HuH-7.5 (cell line): ENCODE data around the gene SORCS3.

Experiments
- DNase-seq: peaks from one replicate; pipeline ENCODE4 v3.0.0; 2011; ENCODE audit warnings: low spot score

SORCS3 gene

GRCh38 chr10:105104297-105104696 is 463.2 kb downstream of the SORCS3 start:
- DNase-seq = no peak

- DNase-seq = no peak
These were observed 468.1 kb downstream of the SORCS3 start for GRCh38 chr10:105109164-105109563.

- DNase-seq = no peak
These were observed 471.8 kb downstream of the SORCS3 start for GRCh38 chr10:105112862-105113261.

- DNase-seq = no peak
These were observed 472.6 kb downstream of the SORCS3 start for GRCh38 chr10:105113666-105114065.

DNA sequence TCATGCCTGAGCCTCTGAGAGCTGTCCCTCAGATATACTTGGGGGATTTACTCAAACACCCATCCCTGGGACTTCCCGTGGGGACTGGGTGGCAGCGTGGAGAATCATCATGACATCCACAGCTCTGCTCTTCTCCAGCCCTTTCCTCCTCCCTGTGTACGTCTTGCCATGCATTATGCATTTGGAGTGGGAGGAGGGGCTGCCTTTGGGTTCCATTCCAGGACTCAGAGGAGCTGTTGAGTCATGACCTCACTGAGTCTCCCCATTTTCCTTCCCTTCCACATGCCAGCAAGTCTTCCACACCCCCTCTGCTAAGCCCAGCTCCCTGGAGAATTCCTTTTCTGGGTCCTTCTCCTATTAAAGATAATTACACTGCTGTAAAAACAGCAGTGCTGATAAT is 480.7 kb downstream of the SORCS3 start:
- DNase-seq = no peak

GRCh38 chr10:105128111-105128510 is 487.0 kb downstream of the SORCS3 start:
- DNase-seq = no peak

DNA sequence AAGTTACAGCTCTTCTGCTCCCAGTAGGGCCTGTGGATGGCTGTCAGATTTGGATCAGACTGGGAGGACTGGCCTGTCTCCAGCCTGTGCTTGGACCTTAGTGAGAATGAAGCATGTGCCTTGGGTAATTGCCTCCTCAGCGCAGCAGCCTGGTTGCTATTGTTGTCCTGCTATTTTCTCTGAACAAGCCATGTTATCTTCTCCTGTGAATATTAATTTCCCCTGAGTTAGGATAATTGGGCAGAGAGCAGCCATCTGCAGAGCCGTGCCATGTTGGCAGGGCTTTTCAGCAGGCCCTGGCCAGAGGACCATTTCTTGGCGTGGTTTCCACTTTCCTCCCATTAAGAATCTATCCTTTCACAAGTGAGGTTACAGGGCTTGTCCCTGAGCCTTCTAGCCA is 497.3 kb downstream of the SORCS3 start:
- DNase-seq = no peak

DNA sequence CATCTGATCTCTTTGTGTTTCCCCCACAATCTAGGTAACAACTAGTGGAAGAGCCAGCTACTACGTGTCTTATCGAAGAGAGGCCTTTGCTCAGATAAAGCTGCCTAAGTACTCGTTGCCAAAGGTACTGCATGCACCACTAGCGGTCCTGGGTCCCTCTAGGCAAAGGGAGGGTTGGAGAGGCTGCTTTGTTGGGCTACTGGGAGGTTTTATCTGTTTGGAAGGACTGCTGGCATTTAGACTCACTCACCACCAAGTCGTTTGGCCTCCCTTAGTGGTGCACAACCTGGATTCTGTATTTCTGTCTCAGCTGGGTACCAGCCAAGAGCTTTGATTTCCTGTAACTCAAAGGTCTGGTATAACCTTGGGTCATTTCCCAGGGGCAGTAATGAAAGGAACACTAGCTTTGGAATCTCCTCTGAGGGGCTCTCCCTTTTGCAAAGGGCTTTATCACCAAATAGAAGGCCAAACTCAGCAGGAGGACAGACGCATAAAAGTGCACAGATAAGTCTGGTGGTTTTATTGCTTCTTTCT is 498.3 kb downstream of the SORCS3 start:
- no peak for DNase-seq

DNA sequence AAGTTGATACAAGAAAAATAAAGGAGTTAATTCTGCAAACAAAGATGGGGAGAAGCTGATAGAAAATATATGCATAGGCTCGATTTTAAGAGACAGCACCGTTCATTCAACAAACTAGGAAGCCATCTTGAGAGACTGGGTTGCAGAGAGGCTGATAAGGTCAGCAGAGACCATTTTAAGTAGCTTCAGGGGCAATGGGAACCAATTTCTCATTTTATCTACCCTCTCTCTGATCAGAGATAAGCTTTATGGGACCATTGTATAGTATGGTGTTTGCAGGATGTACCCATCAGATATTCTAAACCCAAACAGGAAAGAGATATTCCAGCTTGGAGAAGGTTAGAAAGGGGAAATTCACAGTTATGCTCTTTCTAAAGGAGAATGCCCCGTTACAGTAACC is 499.5 kb downstream of the SORCS3 start:
- no peak for DNase-seq

DNA sequence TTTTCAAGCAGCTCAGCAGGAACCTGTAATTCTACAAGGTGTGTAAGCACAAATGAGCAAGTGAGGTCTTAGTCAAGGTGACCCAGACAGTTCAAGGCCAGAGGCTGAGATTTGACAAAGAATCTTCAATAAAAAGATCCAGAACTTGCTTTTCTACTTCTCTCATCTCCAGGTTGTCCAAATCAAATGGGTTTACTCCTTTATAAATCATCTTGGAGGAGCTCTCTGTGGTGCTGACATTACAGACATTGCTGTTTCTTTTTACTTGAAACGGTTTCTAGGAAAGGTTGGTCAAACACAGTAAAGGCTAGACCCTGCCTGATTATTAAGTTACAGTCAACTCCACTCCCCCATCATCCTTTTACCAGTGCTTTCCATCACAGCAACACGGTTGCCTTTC is 504.6 kb downstream of the SORCS3 start:
- DNase-seq = no peak

DNA sequence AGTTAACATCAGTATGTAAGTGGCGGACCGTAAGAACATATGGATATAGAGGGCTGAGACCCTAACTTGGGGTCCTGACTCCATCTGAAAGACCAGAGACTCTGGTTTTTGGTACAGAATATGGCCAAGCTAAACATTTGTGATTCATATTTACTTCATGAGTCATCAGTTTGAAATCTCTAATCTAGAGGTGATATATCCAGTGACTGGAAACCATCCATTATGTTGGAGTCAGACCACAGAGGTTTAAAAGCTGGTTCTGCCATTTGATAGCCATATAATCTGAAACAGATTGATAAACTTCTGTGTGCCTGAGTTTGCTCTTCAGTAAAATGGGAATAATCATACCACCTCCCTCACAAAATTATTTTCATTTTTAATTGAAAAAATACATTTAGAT is 505.3 kb downstream of the SORCS3 start:
- DNase-seq = no peak

- no peak for DNase-seq
These were observed 507.4 kb downstream of the SORCS3 start for GRCh38 chr10:105148456-105148855.

GRCh38 chr10:105148921-105149320 is 507.8 kb downstream of the SORCS3 start:
- DNase-seq = no peak

- no peak for DNase-seq
These were observed 508.3 kb downstream of the SORCS3 start for GRCh38 chr10:105149371-105149891.

- no peak for DNase-seq
These were observed 509.3 kb downstream of the SORCS3 start for GRCh38 chr10:105150259-105150880.

- no peak for DNase-seq
These were observed 513.6 kb downstream of the SORCS3 start for GRCh38 chr10:105154736-105155135.

- DNase-seq = no peak
These were observed 518.2 kb downstream of the SORCS3 start for GRCh38 chr10:105159268-105159667.

GRCh38 chr10:105161149-105161548 is 520.1 kb downstream of the SORCS3 start:
- no peak for DNase-seq

- DNase-seq = no peak
These were observed 520.7 kb downstream of the SORCS3 start for GRCh38 chr10:105161767-105162166.

GRCh38 chr10:105170521-105170920 is 529.4 kb downstream of the SORCS3 start:
- DNase-seq = no peak

DNA sequence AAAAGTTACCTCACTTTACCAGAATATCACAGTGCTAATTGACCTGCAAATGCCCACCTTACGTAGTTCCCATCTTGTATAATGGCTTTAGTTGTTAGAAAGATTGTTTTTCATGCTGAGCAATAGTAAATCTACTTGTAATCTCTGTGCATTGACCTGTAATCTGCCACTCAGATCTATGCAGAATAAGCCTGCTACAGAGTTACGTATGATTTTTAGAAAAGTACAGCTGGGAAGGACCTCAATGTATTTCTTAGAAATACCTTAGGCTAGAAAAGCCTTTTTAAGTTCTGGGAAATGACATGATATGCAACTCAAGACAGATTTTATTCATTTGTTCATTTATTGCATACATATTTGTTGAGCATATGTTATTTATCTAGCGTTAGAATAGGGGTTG is 530.9 kb downstream of the SORCS3 start:
- no peak for DNase-seq

DNA sequence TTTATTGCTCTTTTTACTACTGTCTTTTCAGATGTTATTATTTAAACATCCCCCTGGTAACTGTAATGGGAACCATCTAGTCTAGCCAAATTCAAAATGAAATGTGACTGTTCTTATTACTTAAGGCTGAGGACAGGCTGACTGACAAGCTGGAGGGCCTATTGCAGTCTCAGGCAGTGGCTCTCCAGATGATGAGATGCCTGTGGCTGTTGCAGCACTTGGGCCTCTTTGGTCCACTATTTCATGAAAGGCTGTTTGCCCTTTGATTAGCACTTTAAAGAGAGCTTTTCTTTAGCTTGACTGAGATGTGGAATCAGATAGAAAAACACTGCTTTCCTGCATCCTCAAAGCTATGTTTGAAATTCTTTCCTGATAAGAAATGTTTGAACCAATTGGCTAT is 540.5 kb downstream of the SORCS3 start:
- DNase-seq = no peak

DNA sequence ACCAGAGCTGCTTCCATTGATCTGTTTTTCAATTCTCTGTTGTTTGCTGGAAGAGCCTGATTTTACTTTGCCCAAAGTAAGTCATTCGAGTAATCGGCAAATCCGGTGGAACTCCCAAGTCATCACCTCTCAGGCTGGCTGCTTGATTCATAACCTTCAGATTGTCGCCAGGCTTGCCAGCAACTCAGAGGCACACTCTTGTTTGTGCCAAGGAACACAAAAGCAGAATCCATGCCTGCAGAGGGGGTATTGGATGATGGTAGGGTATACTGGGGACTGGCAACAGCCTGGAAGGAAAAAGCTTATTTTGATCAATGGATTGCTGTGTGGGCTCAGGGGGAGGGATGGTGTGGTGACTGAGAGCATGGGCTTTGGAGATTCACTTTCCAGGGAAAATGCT is 542.4 kb downstream of the SORCS3 start:
- DNase-seq = no peak

GRCh38 chr10:105185161-105185560 is 544.1 kb downstream of the SORCS3 start:
- no peak for DNase-seq
